Endodermal cell (in vitro differentiated cells): ENCODE data around the gene SATB1. TPM values are rescaled to one million over a fixed set of nuclear protein-coding genes. Genes with fewer than 3 reads are reported as not detected.

Source experiments
- DNase-seq: peaks from one replicate; pipeline ENCODE4 v3.0.0-alpha.2; 2017
- H3K27ac ChIP-seq: 2 replicates; pipeline ENCODE4 v1.5.1; 2013; ENCODE audit warnings: mild to moderate bottlenecking, low read depth, low read length, moderate library complexity
- H3K27me3 ChIP-seq: 2 replicates; pipeline ENCODE4 v1.6.1; 2013; ENCODE audit warnings: mild to moderate bottlenecking, low read length, moderate library complexity; ENCODE audit not compliant: insufficient read depth, control insufficient read depth, poor library complexity, severe bottlenecking
- H3K36me3 ChIP-seq: 2 replicates; pipeline ENCODE4 v1.7.0; 2013; ENCODE audit warnings: mild to moderate bottlenecking, low read length, moderate library complexity; ENCODE audit not compliant: control insufficient read depth, insufficient read depth
- H3K4me1 ChIP-seq: one replicate; pipeline ENCODE4 v1.7.0; 2013; ENCODE audit warnings: low read length; ENCODE audit not compliant: control insufficient read depth, insufficient read depth
- H3K4me3 ChIP-seq: 2 replicates; pipeline ENCODE4 v1.5.1; 2013; ENCODE audit warnings: mild to moderate bottlenecking, low read length, moderate library complexity
- H3K9ac ChIP-seq: 2 replicates; pipeline ENCODE4 v1.6.1; 2013; ENCODE audit warnings: mild to moderate bottlenecking, low read length, moderate library complexity; ENCODE audit not compliant: poor library complexity, severe bottlenecking; ENCODE audit errors: extremely low read depth
- H3K9me3 ChIP-seq: 2 replicates; pipeline ENCODE4 v1.6.1; 2013; ENCODE audit warnings: mild to moderate bottlenecking, low read length, moderate library complexity; ENCODE audit not compliant: control insufficient read depth
- H3K27ac Mint-ChIP-seq: 2 replicates; pipeline ENCODE4 v1.8.0; 2020; ENCODE audit warnings: mixed read lengths
- H3K27me3 Mint-ChIP-seq: 2 replicates; pipeline ENCODE4 v1.8.0; 2021; ENCODE audit warnings: mild to moderate bottlenecking, mixed read lengths; ENCODE audit not compliant: insufficient read depth
- H3K36me3 Mint-ChIP-seq: 2 replicates; pipeline ENCODE4 v1.8.0; 2020; ENCODE audit warnings: low read depth, mixed read lengths
- H3K4me1 Mint-ChIP-seq: 2 replicates; pipeline ENCODE4 v1.8.0; 2020; ENCODE audit warnings: mixed read lengths
- H3K4me3 Mint-ChIP-seq: 2 replicates; pipeline ENCODE4 v1.8.0; 2020; ENCODE audit warnings: mild to moderate bottlenecking, moderate library complexity, mixed read lengths
- H3K9me3 Mint-ChIP-seq: 2 replicates; pipeline ENCODE4 v1.8.0; 2020; ENCODE audit warnings: mild to moderate bottlenecking, mixed read lengths
- WGBS, 2 experiments: methylation state at CpG; one replicate each; pipeline versions ENCODE4 v1.1.5 to v1.1.7; 2013; ENCODE audit warnings: missing lambda C conversion rate in 2 of 2, mixed read lengths in 1 of 2; ENCODE audit not compliant: insufficient coverage in 1 of 2, insufficient read length in 1 of 2; 5-methylcytosine and 5-hydroxymethylcytosine counted together
- total RNA-seq, 2 donors: library from RNA; stranded (reverse); fragmentation: NEBNext Ultra II Directional in 1 of 2; extraction: Animal tissue kit (Norgen Biotek cat#: 25700) in 1 of 2; gene quantifications; 2 replicates in 1 of 2; 3 replicates in 1 of 2; pipeline ENCODE4 v1.2.1, GENCODE V29; 2021
- TF ChIP-seq, protein P1 (sequence below): fragments of 200-600 bp; sonication (generic); conservative IDR thresholded peaks from 2 replicates; pipeline ENCODE4 v1.5.0; 2021; ENCODE audit warnings: antibody characterized with exemption, mild to moderate bottlenecking

The SATB1 gene
- total RNA-seq, 2 donors from 2014 or later = 31.5 to 38.6 TPM

DNA sequence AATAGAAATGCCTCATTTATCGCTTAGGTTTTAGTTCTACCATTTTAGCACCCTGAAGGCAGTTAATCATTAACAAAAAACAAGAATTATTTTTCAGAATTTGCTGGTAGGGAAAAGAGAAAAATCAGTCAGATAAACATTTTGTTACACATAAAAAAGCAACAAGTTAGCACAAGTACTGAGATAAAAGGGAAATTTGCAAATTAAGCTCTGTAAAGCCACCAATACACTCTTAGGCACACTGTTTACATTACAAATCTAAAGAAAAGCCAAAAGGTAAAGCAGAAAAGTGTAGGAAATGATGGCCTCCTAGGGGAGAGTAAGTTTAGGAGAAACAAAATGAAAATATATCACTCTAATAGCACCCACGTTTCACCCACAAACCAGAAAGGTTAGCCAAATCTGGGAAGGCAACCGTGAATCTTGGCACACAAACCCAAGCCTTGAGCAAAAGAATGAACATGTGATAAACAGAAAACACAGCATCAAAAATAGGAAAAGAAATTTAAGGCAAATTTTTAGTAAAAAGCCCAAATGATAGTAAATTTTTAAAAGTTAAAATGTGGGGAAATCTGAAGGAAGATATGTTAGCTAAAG lies 1.6 kb upstream of the SATB1 start:
- Histone ChIP-seq H3K27ac (no peak overlapping the region), H3K9ac (no peak overlapping the region), H3K27me3 (no peaks in the 10 kb centered on the region), H3K4me1 (no peaks in the 10 kb centered on the region), H3K9me3 (no peaks in the 10 kb centered on the region), H3K4me3 (peak overlapping the region; percentile 78), H3K36me3 (no peaks in the 10 kb centered on the region)
- TF ChIP-seq, protein P1, sequence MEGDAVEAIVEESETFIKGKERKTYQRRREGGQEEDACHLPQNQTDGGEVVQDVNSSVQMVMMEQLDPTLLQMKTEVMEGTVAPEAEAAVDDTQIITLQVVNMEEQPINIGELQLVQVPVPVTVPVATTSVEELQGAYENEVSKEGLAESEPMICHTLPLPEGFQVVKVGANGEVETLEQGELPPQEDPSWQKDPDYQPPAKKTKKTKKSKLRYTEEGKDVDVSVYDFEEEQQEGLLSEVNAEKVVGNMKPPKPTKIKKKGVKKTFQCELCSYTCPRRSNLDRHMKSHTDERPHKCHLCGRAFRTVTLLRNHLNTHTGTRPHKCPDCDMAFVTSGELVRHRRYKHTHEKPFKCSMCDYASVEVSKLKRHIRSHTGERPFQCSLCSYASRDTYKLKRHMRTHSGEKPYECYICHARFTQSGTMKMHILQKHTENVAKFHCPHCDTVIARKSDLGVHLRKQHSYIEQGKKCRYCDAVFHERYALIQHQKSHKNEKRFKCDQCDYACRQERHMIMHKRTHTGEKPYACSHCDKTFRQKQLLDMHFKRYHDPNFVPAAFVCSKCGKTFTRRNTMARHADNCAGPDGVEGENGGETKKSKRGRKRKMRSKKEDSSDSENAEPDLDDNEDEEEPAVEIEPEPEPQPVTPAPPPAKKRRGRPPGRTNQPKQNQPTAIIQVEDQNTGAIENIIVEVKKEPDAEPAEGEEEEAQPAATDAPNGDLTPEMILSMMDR = no peak
- Mint-ChIP-seq H3K36me3 (no peaks in the 10 kb centered on the region), H3K4me1 (peaks cover 12% of the 10 kb centered on the region), H3K27me3 (peaks cover 1% of the 10 kb centered on the region), H3K27ac (no peak overlapping the region), H3K9me3 (no peaks in the 10 kb centered on the region), H3K4me3 (peak overlapping the region; percentile 77)
- 32 to 86% methylated on average over 1 to 2 of the region's 3 CpGs for WGBS, 2 experiments
- DNase-seq = no peak

DNA sequence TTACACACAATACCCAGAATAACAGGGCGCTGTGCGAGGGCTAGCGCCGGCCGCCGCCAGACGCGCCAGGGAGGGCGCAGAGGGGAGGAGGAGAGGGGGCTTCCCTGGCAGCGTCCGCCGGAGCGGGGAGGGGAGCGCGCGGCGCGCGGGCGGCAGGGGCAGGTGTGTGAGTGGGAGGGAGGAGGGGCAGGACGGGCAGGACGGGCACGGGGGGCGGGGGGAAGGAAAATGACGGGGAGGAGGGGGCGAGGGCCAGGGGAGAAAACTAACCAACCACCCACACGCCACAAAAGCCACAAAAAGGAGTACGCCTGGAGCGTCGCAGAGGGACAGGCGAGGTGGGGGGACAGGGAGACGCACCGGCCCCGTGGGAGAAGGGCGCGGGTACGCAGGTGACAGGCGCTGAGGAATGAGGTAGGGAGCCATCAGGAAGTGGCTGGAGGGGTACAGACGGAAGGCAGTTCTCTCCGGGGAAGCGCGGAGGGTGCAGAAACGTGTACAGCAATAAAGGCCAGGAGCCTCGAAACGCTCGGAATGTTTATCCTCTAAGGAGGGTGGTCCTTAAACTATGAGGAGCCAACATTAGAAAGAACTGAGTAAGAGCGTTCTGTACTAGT lies 610 bp upstream of the SATB1 start:
- H3K4me3 ChIP-seq = peak overlapping the region; percentile 78
- no peaks in the 10 kb centered on the region for H3K9me3 ChIP-seq
- 1% methylated on average over 16 to 33 of the region's 47 CpGs for WGBS, 2 experiments
- peaks cover 1% of the 10 kb centered on the region for H3K27me3 Mint-ChIP-seq
- H3K27ac Mint-ChIP-seq = peak overlapping the region; percentile 74
- peaks cover 1% of the 10 kb centered on the region for H3K36me3 Mint-ChIP-seq
- no peak overlapping the region for H3K9ac ChIP-seq
- H3K9me3 Mint-ChIP-seq = no peaks in the 10 kb centered on the region
- H3K27me3 ChIP-seq = no peaks in the 10 kb centered on the region
- no peaks in the 10 kb centered on the region for H3K4me1 ChIP-seq
- H3K4me3 Mint-ChIP-seq = peak overlapping the region; percentile 77
- H3K4me1 Mint-ChIP-seq = peaks cover 12% of the 10 kb centered on the region
- H3K36me3 ChIP-seq = peaks cover 2% of the 10 kb centered on the region
- TF ChIP-seq, protein P1 = no peak
- no peak for DNase-seq
- peak overlapping the region; percentile 9 for H3K27ac ChIP-seq

DNA sequence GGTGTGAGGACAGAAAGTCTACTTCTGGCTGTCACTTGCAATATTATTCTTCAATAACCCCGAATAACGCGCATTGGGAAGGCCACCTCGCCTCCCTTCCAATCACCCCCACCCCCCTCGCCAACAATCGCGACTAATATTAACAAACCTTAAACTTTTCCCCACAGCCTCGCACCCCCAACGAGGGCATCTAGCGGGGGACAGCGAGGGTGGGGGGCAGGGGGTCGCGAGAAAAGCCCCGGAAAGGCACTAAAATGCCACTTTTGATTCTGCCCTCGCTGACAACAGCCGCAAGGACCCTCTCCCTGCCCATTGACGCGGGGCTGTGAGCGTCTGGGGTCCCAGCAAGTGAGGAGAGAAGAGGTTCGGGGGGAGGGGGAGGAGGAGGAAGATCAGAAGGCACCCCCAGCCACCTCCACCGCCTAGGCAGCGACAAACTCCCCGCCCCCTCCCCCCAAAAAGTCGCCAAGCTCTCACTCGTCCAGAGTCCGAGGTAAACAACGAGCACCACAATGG lies 868 bp downstream of the SATB1 start:
- Mint-ChIP-seq H3K27me3 (peaks cover 1% of the 10 kb centered on the region), H3K36me3 (peaks cover 7% of the 10 kb centered on the region), H3K9me3 (no peaks in the 10 kb centered on the region), H3K4me3 (peak overlapping the region; percentile 77), H3K27ac (peak overlapping the region; percentile 69), H3K4me1 (peaks cover 12% of the 10 kb centered on the region)
- no peaks in the 10 kb centered on the region for H3K27me3 ChIP-seq
- TF ChIP-seq, protein P1 = no peak
- no peaks in the 10 kb centered on the region for H3K4me1 ChIP-seq
- peaks cover 15% of the 10 kb centered on the region for H3K36me3 ChIP-seq
- H3K4me3 ChIP-seq = peak overlapping the region; percentile 97
- WGBS, 2 experiments = 0% methylated on average over 2 to 26 of the region's 27 CpGs
- H3K9ac ChIP-seq = peak overlapping the region; percentile 72
- no peak for DNase-seq
- peak overlapping the region; percentile 67 for H3K27ac ChIP-seq
- no peaks in the 10 kb centered on the region for H3K9me3 ChIP-seq
